Effector memory CD8-positive, alpha-beta T cell (primary cell): ENCODE measurements around the gene KLHL30.
"Not testable (repeated sequence)": the region's sequence is repeated elsewhere in the genome, so short reads cannot be mapped to it uniquely, and the experiment has no call there.

Experiments used
- ATAC-seq: fragments of 150-1000 bp; cut with Tn5 transposase; replicated peaks from 2 replicates; pipeline ENCODE4 v1.10.0; 2021; ENCODE audit warnings: mild to moderate bottlenecking, moderate library complexity
- DNase-seq, 3 experiments: peaks; one replicate each; pipeline ENCODE4 v3.0.0; 2021
- H3K27ac Mint-ChIP-seq, 2 donors: one replicate each; pipeline ENCODE4 v1.8.0; 2022; ENCODE audit warnings: mild to moderate bottlenecking in 2 of 2, mixed read lengths in 2 of 2, moderate library complexity in 2 of 2
- H3K27me3 Mint-ChIP-seq, 2 donors: one replicate each; pipeline ENCODE4 v1.8.0; 2022; ENCODE audit warnings: mixed read lengths in 2 of 2
- H3K36me3 Mint-ChIP-seq: one replicate; pipeline ENCODE4 v1.8.0; 2022; ENCODE audit warnings: mild to moderate bottlenecking, moderate library complexity, mixed read lengths; ENCODE audit not compliant: insufficient read depth
- H3K4me1 Mint-ChIP-seq, 2 donors: one replicate each; pipeline ENCODE4 v1.8.0; 2022; ENCODE audit warnings: low read depth in 2 of 2, mixed read lengths in 2 of 2
- H3K4me3 Mint-ChIP-seq, 2 donors: one replicate each; pipeline ENCODE4 v1.8.0; 2022; ENCODE audit warnings: mild to moderate bottlenecking in 2 of 2, mixed read lengths in 2 of 2, moderate library complexity in 2 of 2
- H3K9me3 Mint-ChIP-seq, 2 donors: one replicate each; pipeline ENCODE4 v1.8.0; 2022; ENCODE audit warnings: mixed read lengths in 2 of 2

The KLHL30 gene

GRCh38 chr2:238167761-238168160, 29.3 kb downstream of the KLHL30 start:
- H3K27ac Mint-ChIP-seq = no peak overlapping the region
- no peak for DNase-seq
- no peak for ATAC-seq
- H3K27me3 Mint-ChIP-seq = peaks cover 9 to 16% of the 10 kb centered on the region in 2 donors
- H3K4me3 Mint-ChIP-seq = no peak overlapping the region
- no peaks in the 10 kb centered on the region for H3K9me3 Mint-ChIP-seq
- peaks cover 52% of the 10 kb centered on the region for H3K36me3 Mint-ChIP-seq
- peaks cover 0 to 6% of the 10 kb centered on the region in 2 donors for H3K4me1 Mint-ChIP-seq

GRCh38 chr2:238168196-238169047, 30.0 kb downstream of the KLHL30 start:
- ATAC-seq = no peak
- H3K4me3 Mint-ChIP-seq = no peak overlapping the region

GRCh38 chr2:238169048-238169707, 30.7 kb downstream of the KLHL30 start:
- DNase-seq (no peak), ATAC-seq (no peak)
- Mint-ChIP-seq H3K36me3 (peaks cover 63% of the 10 kb centered on the region), H3K9me3 (no peaks in the 10 kb centered on the region), H3K4me1 (peaks cover 4 to 6% of the 10 kb centered on the region in 2 donors), H3K27me3 (peaks cover 9 to 16% of the 10 kb centered on the region in 2 donors), H3K4me3 (no peak overlapping the region), H3K27ac (peak overlapping the region in 1 of 2 donors; percentile 65)

More at GRCh38 chr2:238168196-238169047, 30.0 kb downstream of the KLHL30 start:
- peaks cover 9 to 16% of the 10 kb centered on the region in 2 donors for H3K27me3 Mint-ChIP-seq
- H3K4me1 Mint-ChIP-seq = peaks cover 4 to 6% of the 10 kb centered on the region in 2 donors
- H3K27ac Mint-ChIP-seq = peak overlapping the region in 1 of 2 donors; percentile 65
- H3K9me3 Mint-ChIP-seq = no peaks in the 10 kb centered on the region
- H3K36me3 Mint-ChIP-seq = peaks cover 56% of the 10 kb centered on the region
- DNase-seq = no peak

- H3K27ac Mint-ChIP-seq = peak overlapping the region in 1 of 2 donors; percentile 3
- no peak for ATAC-seq
- H3K4me3 Mint-ChIP-seq = no peak overlapping the region
- no peaks in the 10 kb centered on the region for H3K9me3 Mint-ChIP-seq
- H3K27me3 Mint-ChIP-seq = peaks cover 3 to 10% of the 10 kb centered on the region in 2 donors
- peaks cover 2 to 4% of the 10 kb centered on the region in 2 donors for H3K4me1 Mint-ChIP-seq
- peaks cover 66% of the 10 kb centered on the region for H3K36me3 Mint-ChIP-seq
- DNase-seq = no peak
These were observed 31.3 kb downstream of the KLHL30 start for GRCh38 chr2:238169708-238170251.

GRCh38 chr2:238170386-238171071, 32.1 kb downstream of the KLHL30 start:
- Mint-ChIP-seq H3K4me1 (peaks cover 0 to 4% of the 10 kb centered on the region in 2 donors), H3K27ac (peak overlapping the region; percentile 3 to 17), H3K9me3 (no peaks in the 10 kb centered on the region), H3K4me3 (no peak overlapping the region), H3K27me3 (peaks cover 0 to 2% of the 10 kb centered on the region in 2 donors), H3K36me3 (peaks cover 74% of the 10 kb centered on the region)
- ATAC-seq (no peak), DNase-seq (no peak)

GRCh38 chr2:238171072-238171431, 32.6 kb downstream of the KLHL30 start:
- not testable (repeated sequence) for DNase-seq, H3K4me1 Mint-ChIP-seq, H3K27me3 Mint-ChIP-seq, H3K4me3 Mint-ChIP-seq, ATAC-seq, H3K9me3 Mint-ChIP-seq
- Mint-ChIP-seq H3K27ac (peak overlapping the region in 1 of 2 donors; percentile 17), H3K36me3 (peaks cover 79% of the 10 kb centered on the region)

GRCh38 chr2:238171575-238172187, 33.2 kb downstream of the KLHL30 start:
- Mint-ChIP-seq H3K4me1 (peaks cover 0 to 4% of the 10 kb centered on the region in 2 donors), H3K36me3 (peaks cover 85% of the 10 kb centered on the region), H3K4me3 (no peak overlapping the region), H3K9me3 (no peaks in the 10 kb centered on the region), H3K27ac (no peak overlapping the region), H3K27me3 (no peaks in the 10 kb centered on the region)
- no peak for DNase-seq
- no peak for ATAC-seq

GRCh38 chr2:238172439-238172838, 34.0 kb downstream of the KLHL30 start:
- peak overlapping the region; percentile 22 to 74 for H3K27ac Mint-ChIP-seq
- no peaks in the 10 kb centered on the region for H3K9me3 Mint-ChIP-seq
- peaks cover 86% of the 10 kb centered on the region for H3K36me3 Mint-ChIP-seq
- no peak for ATAC-seq
- DNase-seq = no peak
- no peak overlapping the region for H3K4me3 Mint-ChIP-seq
- H3K27me3 Mint-ChIP-seq = no peaks in the 10 kb centered on the region
- H3K4me1 Mint-ChIP-seq = peaks cover 0 to 4% of the 10 kb centered on the region in 2 donors

GRCh38 chr2:238173692-238174091, 35.2 kb downstream of the KLHL30 start:
- no peaks in the 10 kb centered on the region for H3K9me3 Mint-ChIP-seq
- ATAC-seq = no peak
- H3K27me3 Mint-ChIP-seq = no peaks in the 10 kb centered on the region
- H3K27ac Mint-ChIP-seq = peak overlapping the region; percentile 74 to 87
- peaks cover 86% of the 10 kb centered on the region for H3K36me3 Mint-ChIP-seq
- no peak for DNase-seq
- H3K4me3 Mint-ChIP-seq = no peak overlapping the region
- peaks cover 0 to 4% of the 10 kb centered on the region in 2 donors for H3K4me1 Mint-ChIP-seq

- no peak for DNase-seq
- Mint-ChIP-seq H3K4me1 (peaks cover 0 to 4% of the 10 kb centered on the region in 2 donors), H3K27me3 (no peaks in the 10 kb centered on the region), H3K4me3 (no peak overlapping the region), H3K36me3 (peaks cover 88% of the 10 kb centered on the region), H3K27ac (no peak overlapping the region), H3K9me3 (no peaks in the 10 kb centered on the region)
- ATAC-seq = no peak
These were observed 35.8 kb downstream of the KLHL30 start for GRCh38 chr2:238174291-238174690.

GRCh38 chr2:238174701-238175100, 36.2 kb downstream of the KLHL30 start:
- Mint-ChIP-seq H3K36me3 (peaks cover 92% of the 10 kb centered on the region), H3K9me3 (no peaks in the 10 kb centered on the region), H3K4me3 (no peak overlapping the region), H3K4me1 (peaks cover 0 to 4% of the 10 kb centered on the region in 2 donors), H3K27me3 (no peaks in the 10 kb centered on the region), H3K27ac (peak overlapping the region in 1 of 2 donors; percentile 23)
- DNase-seq (no peak), ATAC-seq (no peak)

GRCh38 chr2:238176613-238177012, 38.1 kb downstream of the KLHL30 start:
- ATAC-seq (no peak), DNase-seq (no peak)
- Mint-ChIP-seq H3K4me1 (peaks cover 0 to 4% of the 10 kb centered on the region in 2 donors), H3K27me3 (no peaks in the 10 kb centered on the region), H3K9me3 (no peaks in the 10 kb centered on the region), H3K36me3 (peaks cover 93% of the 10 kb centered on the region), H3K4me3 (no peak overlapping the region), H3K27ac (peak overlapping the region in 1 of 2 donors; percentile 42)

GRCh38 chr2:238180554-238180953, 42.1 kb downstream of the KLHL30 start:
- Mint-ChIP-seq H3K36me3 (peaks cover 96% of the 10 kb centered on the region), H3K9me3 (no peaks in the 10 kb centered on the region), H3K4me3 (no peak overlapping the region), H3K27ac (no peak overlapping the region), H3K4me1 (peaks cover 3 to 12% of the 10 kb centered on the region in 2 donors), H3K27me3 (no peaks in the 10 kb centered on the region)
- ATAC-seq (no peak), DNase-seq (no peak)
